Thymus (tissue), 11 donors: ENCODE measurements around the gene RIMS3. TPM values are rescaled to one million over a fixed set of nuclear protein-coding genes. Genes with fewer than 3 reads are reported as not detected.

ENCODE experiments used
- DNase-seq, 9 donors: peaks; one replicate each; pipeline ENCODE4 v3.0.0-alpha.2; 2013; ENCODE audit warnings: low spot score in 9 of 9, low read depth in 6 of 9, missing footprints in 1 of 9
- H3K27ac ChIP-seq, 2 donors: one replicate each; pipeline ENCODE4 v1.5.1; 2013; ENCODE audit warnings: control low read depth in 1 of 2, low read depth in 1 of 2, low read length in 1 of 2, mild to moderate bottlenecking in 1 of 2, moderate library complexity in 1 of 2
- H3K27me3 ChIP-seq, 2 donors: one replicate each; pipeline ENCODE4 v1.5.1; 2013; ENCODE audit warnings: low read length in 1 of 2; ENCODE audit not compliant: control insufficient read depth in 2 of 2, insufficient read depth in 1 of 2
- H3K36me3 ChIP-seq, 2 donors: one replicate each; pipeline ENCODE4 v1.5.1; 2013; ENCODE audit warnings: low read length in 1 of 2, mild to moderate bottlenecking in 1 of 2, moderate library complexity in 1 of 2; ENCODE audit not compliant: control insufficient read depth in 2 of 2, insufficient read depth in 2 of 2
- H3K4me1 ChIP-seq, 2 donors: one replicate each; pipeline ENCODE4 v1.5.1; 2013; ENCODE audit warnings: low read length in 2 of 2; ENCODE audit not compliant: control insufficient read depth in 2 of 2, insufficient read depth in 2 of 2
- H3K4me3 ChIP-seq, 2 donors: one replicate each; pipeline ENCODE4 v1.5.1; 2013; ENCODE audit warnings: low read length in 2 of 2, control low read depth in 1 of 2, mild to moderate bottlenecking in 1 of 2
- H3K9me3 ChIP-seq, 2 donors: one replicate each; pipeline ENCODE4 v1.5.1; 2013; ENCODE audit warnings: low read length in 1 of 2, mild to moderate bottlenecking in 1 of 2; ENCODE audit not compliant: control insufficient read depth in 2 of 2, insufficient read depth in 1 of 2
- WGBS: extraction: QIAGEN DNeasy Blood & Tissue Kit; methylation state at CpG from one replicate; pipeline ENCODE4 v1.1.7; 2013; 5-methylcytosine and 5-hydroxymethylcytosine counted together
- polyA plus RNA-seq: library from polyadenylated mRNA; stranded (reverse); fragments of 200-250 nt; gene quantifications from one replicate; pipeline ENCODE4 v1.2.3, GENCODE V29; 2013
- total RNA-seq: library from RNA; stranded (reverse); fragments of 120-200 nt; gene quantifications from one replicate; pipeline ENCODE4 v1.2.4, GENCODE V29; 2013
- donor health status: healthy.

Gene RIMS3
- total and polyA plus RNA-seq, 2 donors, result 2.1 to 3.8 TPM

- no peaks in the 10 kb centered on the region for H3K36me3 ChIP-seq
- no peak for DNase-seq
- 79% methylated on average over 17 of the region's 17 CpGs for WGBS
Observed at GRCh38 chr1:40651138-40651857, 14.2 kb downstream of the RIMS3 start.

GRCh38 chr1:40650075-40650474, 15.4 kb downstream of the RIMS3 start:
- H3K9me3 ChIP-seq, result no peaks in the 10 kb centered on the region
- no peak for DNase-seq
- H3K27ac ChIP-seq, result no peak overlapping the region
- whole genome bisulfite sequencing, result 61% methylated on average over 4 of the region's 4 CpGs
- peaks cover 5 to 23% of the 10 kb centered on the region in 2 donors for H3K4me1 ChIP-seq
- no peak overlapping the region for H3K4me3 ChIP-seq
- H3K36me3 ChIP-seq, result no peaks in the 10 kb centered on the region
- peaks cover 0 to 32% of the 10 kb centered on the region in 2 donors for H3K27me3 ChIP-seq

More at GRCh38 chr1:40651138-40651857, 14.2 kb downstream of the RIMS3 start:
- H3K4me1 ChIP-seq, result peaks cover 5 to 23% of the 10 kb centered on the region in 2 donors
- no peaks in the 10 kb centered on the region for H3K9me3 ChIP-seq
- H3K27me3 ChIP-seq, result peaks cover 0 to 32% of the 10 kb centered on the region in 2 donors
- no peak overlapping the region for H3K27ac ChIP-seq
- H3K4me3 ChIP-seq, result no peak overlapping the region

- no peak overlapping the region for H3K27ac ChIP-seq
- no peaks in the 10 kb centered on the region for H3K36me3 ChIP-seq
- 51% methylated on average over 5 of the region's 5 CpGs for WGBS
- H3K4me1 ChIP-seq, result peaks cover 5 to 20% of the 10 kb centered on the region in 2 donors
- H3K4me3 ChIP-seq, result no peak overlapping the region
- H3K27me3 ChIP-seq, result peaks cover 0 to 28% of the 10 kb centered on the region in 2 donors
- H3K9me3 ChIP-seq, result no peaks in the 10 kb centered on the region
- no peak for DNase-seq
Observed at GRCh38 chr1:40649592-40649930, 15.9 kb downstream of the RIMS3 start.

- peaks cover 0 to 24% of the 10 kb centered on the region in 2 donors for H3K27me3 ChIP-seq
- H3K4me3 ChIP-seq, result no peak overlapping the region
- DNase-seq, result no peak
- peaks cover 5 to 16% of the 10 kb centered on the region in 2 donors for H3K4me1 ChIP-seq
- no peak overlapping the region for H3K27ac ChIP-seq
- no peaks in the 10 kb centered on the region for H3K36me3 ChIP-seq
- WGBS, result 51% methylated on average over 15 of the region's 15 CpGs
- no peaks in the 10 kb centered on the region for H3K9me3 ChIP-seq
Observed at GRCh38 chr1:40648928-40649591, 16.4 kb downstream of the RIMS3 start.

- Histone ChIP-seq H3K9me3 (no peaks in the 10 kb centered on the region), H3K4me3 (no peak overlapping the region), H3K27ac (no peak overlapping the region), H3K36me3 (no peaks in the 10 kb centered on the region), H3K27me3 (peaks cover 0 to 16% of the 10 kb centered on the region in 2 donors), H3K4me1 (peaks cover 5 to 13% of the 10 kb centered on the region in 2 donors)
- DNase-seq, result no peak
- 94% methylated on average over 3 of the region's 3 CpGs for WGBS
Observed at GRCh38 chr1:40648200-40648599, 17.3 kb downstream of the RIMS3 start.

GRCh38 chr1:40646315-40646714, 19.2 kb downstream of the RIMS3 start:
- Histone ChIP-seq H3K27me3 (peaks cover 0 to 3% of the 10 kb centered on the region in 2 donors), H3K4me3 (no peak overlapping the region), H3K4me1 (peaks cover 5 to 14% of the 10 kb centered on the region in 2 donors), H3K9me3 (no peaks in the 10 kb centered on the region), H3K27ac (no peak overlapping the region), H3K36me3 (no peaks in the 10 kb centered on the region)
- DNase-seq, result no peak
- WGBS, result 88% methylated on average over 5 of the region's 5 CpGs

- no peak for DNase-seq
- no peaks in the 10 kb centered on the region for H3K36me3 ChIP-seq
- H3K27me3 ChIP-seq, result no peaks in the 10 kb centered on the region
- WGBS, result 93% methylated on average over 5 of the region's 5 CpGs
- no peak overlapping the region for H3K4me3 ChIP-seq
- H3K27ac ChIP-seq, result no peak overlapping the region
- H3K9me3 ChIP-seq, result no peaks in the 10 kb centered on the region
- H3K4me1 ChIP-seq, result peaks cover 12 to 25% of the 10 kb centered on the region in 2 donors
Observed at GRCh38 chr1:40645118-40645680, 20.3 kb downstream of the RIMS3 start.

GRCh38 chr1:40641601-40642242, 23.8 kb downstream of the RIMS3 start:
- WGBS, result 94% methylated on average over 18 of the region's 18 CpGs
- Histone ChIP-seq H3K4me3 (no peak overlapping the region), H3K27ac (no peak overlapping the region), H3K27me3 (peaks cover 2 to 7% of the 10 kb centered on the region in 2 donors), H3K4me1 (peaks cover 10 to 17% of the 10 kb centered on the region in 2 donors), H3K9me3 (no peaks in the 10 kb centered on the region), H3K36me3 (no peaks in the 10 kb centered on the region)
- DNase-seq, result no peak
